ENCODE data around the gene NBEA.

Gene NBEA

DNA sequence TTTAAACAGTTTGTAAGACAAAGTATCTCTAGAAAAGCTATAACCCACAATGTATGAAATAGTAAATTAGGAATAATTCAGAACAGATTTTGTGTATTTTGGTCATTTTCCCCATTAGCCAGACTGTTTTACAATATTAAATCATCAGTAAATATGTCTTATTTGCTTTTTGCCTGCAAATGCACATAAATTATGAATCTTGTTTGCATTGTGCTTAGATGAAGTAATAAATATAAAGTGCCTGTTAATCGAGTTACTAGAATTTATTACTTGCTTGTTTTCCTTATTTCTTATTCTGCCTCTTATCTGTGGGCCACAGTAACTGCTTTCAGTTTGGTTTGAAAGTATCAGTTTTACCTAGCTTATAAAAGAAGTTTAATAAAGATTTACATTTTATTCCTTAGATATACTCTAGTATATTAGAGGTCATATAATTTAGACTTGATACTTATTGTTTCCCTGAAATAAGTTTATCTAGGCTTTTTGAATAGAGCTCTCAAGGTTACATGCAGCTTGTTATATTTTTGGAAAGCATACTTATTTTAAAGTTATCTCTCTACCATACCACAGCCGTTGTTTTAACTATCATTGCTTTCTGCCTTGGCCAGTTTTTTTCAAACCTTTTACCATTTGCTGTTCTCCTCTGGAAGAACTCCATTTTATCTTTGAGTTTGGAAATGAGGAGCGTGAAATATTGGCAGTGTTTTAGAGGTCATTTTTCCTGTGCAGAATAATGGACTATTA, 238.0 kb downstream of the NBEA start:
- DNase-seq: no peak

DNA sequence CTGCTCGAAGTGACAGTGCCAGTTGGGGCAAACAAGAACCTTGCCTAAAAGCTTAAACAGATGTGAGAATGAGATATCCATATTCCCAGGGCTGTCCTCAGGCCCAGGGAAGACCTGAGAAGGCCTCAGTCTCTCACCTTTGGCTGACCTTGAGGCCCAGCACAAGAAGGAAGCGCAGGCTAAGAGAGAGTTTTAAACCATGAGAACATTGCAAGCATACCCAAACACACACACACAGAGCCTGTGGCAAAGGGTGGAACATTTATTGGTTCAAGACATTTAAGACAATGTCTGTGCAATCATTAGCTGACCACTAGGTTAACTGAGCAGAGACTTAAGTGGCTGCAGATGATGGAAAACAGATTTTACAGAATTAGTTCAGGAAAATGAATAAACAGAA, 248.2 kb downstream of the NBEA start:
- no peak for DNase-seq

DNA sequence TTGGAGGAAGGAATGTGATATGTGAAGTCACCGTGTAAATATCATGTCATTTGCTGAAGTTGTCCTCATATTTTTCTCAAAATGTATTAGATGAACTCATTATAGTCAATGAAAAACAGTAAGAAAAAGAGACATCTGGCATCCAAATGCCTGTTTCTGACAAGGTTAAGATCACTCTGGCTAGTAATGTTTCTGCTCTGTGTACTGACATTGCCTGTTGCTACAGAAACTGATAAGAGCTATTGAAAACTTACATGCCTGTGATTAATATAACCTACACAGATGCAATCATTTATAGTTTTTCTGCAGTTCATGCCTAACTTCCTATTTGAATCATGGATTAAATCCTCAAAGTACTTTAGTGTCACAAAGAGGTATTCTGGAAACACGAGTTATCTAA, 249.8 kb downstream of the NBEA start:
- DNase-seq: no peak

DNA sequence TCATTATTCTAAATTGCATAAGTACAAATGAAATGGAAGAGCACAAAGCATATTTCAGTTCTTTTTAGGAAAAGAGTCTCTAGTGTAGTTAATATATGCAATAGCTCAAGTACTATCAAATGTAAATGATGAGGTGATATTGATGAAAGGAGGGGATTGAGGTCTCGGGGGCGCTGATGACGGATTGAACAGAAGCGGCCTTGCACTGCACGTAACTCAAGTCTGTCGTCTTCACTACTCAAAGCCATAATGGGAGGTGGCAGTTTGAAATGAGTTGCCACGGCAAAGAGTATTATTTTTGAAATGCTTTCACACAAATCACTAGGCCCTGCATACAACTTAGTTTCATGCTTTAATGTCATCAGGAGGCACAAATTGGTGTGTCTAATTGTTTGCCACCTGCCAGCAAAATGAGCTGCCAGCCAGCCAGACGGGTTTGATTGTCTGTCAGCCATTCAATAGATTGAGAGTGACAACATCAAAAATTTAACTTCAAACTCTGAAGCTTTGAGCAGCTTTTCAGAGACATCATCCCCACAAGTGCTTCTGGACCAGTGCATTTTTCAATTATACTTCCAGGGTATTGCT, 256.6 kb downstream of the NBEA start:
- DNase-seq: no peak

DNA sequence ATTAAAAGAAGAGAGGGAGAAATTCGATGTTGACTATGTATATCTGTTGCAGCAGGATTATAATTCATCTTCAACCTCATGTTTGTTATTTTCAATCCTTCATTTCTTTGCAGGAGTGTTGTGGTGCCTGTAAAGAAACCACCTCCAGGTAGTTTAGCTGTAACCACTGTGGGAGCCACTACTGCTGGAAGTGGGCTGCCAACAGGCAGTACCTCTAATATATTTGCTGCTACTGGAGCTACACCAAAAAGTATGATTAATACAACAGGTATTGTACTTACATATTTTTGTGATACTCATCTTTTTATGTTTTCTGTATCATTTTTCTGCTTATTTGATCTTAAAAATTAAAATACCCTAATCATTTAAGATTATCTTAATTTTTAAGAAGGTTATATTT, 266.5 kb downstream of the NBEA start:
- no peak for DNase-seq

DNA sequence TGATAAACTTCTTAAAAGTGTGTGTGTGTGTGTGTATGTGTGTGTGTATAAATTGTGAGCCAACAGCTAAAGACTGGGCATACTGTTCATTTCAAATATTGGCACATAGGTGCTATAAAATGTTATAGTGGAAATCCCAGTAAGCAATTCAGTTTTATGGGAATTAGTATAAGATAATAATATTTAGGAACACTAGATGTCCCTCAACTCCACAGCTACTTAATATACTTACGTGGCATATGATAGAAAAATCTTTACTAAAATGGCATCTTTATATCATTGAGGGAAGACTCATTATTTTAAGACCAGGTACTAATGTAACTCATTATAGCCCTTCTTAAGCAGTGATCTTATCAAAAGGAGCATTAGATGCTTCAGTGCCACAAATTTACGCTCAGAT, 268.2 kb downstream of the NBEA start:
- peak; percentile 42 for DNase-seq

DNA sequence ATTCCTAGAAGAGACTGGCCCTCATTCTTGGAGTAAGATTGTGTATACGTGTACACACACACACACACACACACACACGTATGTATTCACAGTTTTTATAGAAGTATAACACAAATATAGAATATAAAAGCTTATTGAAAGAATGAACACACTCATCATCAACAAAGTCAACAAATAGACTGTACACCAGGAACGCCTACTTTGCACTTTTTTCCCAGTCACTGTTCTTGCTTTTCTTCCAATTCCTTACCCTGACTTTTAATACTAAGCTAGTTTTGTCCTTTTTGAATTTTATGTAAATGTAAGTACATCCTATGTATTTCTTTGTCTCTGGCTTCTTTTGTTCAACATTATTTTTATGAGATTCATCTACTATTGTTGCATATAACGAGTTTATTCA, 269.9 kb downstream of the NBEA start:
- DNase-seq: no peak

DNA sequence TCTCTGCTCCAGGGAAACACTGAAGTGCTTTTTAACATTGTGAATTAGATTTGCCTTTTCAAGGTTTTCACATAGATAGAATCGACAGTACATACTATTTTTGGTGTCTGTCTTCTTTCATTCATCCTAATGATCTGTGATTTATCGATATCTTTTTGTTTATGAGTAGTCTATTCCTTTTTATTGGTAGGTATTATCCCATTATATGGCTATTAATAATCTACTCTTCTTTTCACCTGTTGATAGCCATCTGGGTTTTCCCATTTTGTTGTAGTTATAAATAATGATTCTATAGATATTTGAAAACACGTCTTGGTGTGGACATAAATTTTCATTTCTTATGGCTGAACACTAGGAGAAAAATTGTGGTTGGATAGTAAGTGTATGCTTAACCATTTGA, 271.8 kb downstream of the NBEA start:
- DNase-seq: no peak

DNA sequence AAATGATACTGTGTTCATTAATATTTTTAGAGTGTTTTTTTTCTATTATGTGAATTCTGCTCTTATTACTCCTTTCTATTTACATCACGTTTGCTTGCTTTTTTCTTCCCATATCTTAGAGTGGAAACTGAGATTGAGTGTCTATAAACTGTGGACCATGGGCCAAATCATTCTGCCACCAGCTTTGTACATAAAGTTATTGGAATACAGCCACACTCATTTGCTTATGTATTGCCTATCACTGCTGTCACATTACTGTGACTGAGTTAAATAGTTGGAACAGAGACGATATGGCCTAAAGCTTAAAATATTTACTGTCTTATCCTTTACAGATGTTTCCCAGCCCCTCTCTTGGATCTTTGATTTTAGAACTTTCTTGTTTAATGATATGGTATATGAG, 274.1 kb downstream of the NBEA start:
- no peak for DNase-seq

DNA sequence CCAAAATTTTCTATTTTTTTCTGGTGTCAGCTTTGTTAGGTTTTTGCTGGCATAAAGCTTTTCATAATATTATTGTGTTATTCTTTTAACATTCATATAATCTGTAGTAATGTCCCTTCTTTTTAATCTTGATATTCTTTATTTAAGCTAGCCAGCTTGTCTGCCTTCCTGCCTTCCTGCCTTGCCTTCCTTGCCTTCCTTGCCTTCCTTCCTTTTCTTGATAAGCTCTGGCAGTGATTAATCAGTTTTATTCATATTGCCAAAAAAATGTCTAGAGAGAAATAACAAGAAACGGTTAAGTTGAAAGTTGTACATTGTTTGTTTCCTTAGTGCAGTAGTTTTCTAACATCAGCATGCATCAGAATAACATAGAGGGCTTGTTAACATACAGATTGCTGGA, 277.0 kb downstream of the NBEA start:
- no peak for DNase-seq

DNA sequence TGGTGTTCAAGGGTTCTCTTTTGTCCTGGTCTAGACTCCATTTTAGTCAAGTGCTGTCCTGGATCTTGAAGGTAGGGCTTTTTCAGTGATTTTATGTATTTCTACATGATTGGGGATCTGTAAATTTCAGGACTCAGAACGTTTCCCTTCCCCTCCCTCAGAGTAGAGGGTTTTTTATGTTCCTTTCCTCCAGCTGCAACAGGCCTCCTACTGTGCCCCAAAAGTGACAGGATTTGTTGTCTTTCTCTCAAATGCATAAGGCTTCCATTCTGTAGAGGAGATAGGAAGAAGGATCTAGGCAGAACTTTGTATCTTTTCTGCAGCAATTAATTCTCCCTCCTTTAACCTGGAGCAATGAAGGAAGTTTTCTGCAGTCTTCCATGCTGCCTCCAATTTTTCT, 283.1 kb downstream of the NBEA start:
- DNase-seq: no peak

DNA sequence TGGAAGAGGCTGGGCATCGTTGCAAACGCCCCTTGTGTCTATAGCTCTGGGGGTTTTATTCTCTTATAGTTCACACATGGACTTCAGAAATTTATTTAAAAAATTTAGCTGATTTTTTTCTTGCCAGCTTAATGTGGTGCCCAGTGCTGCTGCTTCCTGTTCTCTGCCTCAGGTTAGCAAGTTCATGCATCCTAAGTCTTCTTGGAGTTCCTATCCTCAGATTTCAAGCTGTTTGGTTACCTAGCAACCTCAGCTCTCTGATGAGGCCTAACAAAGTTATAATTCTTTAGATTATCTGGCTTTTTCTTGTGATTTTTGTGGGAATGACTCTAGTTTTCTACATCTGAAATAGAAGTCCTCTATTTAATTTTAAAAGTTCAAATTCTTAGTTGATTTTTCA, 283.5 kb downstream of the NBEA start:
- DNase-seq: no peak

DNA sequence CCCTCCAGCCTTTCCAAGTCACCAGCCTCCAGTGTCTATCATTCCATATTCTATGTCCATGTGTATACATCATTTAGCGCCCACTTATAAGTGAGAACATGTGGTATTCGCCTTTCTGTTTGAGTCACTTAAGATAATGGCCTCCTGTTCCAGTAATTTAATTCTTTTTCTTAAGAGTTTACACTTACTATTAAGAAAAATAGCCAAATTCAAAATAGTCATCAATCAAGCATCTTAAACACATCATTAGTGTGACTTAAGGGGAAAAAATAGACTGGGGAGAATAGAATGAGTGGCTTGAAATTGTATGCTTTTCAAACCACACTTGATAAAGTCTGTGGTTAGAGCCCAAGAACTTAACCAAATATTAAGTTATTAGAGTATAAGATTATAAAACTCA, 286.5 kb downstream of the NBEA start:
- peak; percentile 38 for DNase-seq

DNA sequence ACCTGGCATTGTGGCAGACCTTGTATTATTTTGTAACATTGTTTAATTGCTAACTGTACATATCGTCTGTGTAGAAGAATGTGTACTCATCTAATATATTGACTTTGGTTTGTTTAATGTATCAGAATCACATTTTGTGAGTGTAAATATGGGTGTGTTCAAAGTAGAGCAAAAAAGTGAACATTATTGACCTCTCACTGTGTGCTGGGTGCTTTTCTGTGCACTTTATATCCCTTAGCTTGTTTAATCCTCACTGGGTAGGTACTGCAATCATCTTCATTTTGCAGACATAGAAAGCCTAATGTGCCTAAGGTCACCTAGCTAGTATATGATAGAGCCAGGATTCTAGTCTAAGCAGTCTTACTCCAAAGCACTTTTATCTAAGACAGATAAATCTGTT, 289.4 kb downstream of the NBEA start:
- no peak for DNase-seq

DNA sequence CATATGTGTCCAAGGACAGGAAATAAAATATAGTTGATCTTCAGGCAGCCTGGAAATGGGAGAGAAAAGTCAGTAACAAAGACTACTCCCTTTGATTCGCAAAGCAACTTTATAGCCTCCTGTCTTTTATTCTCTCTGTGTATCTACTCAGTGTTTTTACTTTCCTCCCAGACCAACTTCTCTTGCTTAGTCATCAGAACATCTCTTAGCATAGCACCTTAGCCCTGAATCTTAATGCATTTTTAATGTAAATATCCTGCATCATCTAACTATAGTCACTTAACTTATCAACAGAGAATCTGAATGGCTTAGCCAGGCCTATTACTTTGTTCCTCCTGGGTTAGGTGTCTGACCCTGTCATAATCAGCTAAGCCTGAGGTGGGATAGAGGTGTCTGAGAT, 296.2 kb downstream of the NBEA start:
- DNase-seq: no peak

DNA sequence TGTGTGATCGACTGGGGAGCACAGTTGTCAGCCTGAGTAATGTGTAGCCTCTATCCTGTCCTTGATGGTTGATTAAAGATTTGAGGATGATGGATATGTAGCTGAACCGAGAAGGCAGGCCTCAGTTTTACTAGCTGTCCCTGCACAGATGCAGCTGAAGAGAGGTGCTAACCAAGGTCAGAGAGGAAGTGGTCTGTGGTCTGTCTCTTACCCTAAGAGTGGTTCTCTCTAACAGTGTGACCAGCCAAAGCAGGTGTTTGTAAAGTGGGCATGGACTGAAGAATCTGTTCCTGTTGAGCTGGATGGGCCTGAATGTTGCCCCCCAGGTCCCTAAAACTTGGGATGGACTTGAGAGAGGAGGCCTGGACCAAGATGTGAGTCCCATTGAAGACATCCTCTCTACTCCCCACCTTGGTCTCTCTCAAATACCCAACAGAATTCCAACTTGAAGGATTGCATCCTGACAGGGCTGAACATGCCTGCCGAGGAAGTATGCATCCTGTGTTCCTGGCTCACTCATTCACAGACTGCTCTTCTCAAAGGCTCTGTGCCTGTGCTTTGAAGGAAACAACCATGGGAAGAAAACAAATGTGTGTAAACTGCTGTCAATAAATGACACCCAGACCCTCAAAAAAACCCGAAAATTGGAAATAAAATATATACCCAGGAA, 310.6 kb downstream of the NBEA start:
- DNase-seq: no peak

DNA sequence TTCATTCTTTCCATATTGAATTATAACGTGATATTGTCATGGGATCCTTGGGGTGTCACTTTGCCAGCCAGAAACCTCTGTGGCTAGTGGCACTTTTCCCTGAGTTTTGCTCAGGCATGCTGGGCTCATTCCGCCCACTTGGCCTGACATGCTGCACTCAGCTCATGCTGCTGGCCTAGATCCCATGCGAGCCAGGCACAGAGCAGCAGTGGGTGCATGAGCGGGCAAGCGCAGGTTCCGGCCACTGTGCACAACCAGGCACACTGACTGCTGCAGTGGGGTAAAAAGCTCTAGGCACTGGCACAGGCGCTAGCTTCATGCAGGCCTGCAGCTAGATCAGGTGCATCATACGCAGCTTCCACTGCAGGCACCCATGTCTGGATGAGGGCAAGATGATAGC, 313.2 kb downstream of the NBEA start:
- no peak for DNase-seq

DNA sequence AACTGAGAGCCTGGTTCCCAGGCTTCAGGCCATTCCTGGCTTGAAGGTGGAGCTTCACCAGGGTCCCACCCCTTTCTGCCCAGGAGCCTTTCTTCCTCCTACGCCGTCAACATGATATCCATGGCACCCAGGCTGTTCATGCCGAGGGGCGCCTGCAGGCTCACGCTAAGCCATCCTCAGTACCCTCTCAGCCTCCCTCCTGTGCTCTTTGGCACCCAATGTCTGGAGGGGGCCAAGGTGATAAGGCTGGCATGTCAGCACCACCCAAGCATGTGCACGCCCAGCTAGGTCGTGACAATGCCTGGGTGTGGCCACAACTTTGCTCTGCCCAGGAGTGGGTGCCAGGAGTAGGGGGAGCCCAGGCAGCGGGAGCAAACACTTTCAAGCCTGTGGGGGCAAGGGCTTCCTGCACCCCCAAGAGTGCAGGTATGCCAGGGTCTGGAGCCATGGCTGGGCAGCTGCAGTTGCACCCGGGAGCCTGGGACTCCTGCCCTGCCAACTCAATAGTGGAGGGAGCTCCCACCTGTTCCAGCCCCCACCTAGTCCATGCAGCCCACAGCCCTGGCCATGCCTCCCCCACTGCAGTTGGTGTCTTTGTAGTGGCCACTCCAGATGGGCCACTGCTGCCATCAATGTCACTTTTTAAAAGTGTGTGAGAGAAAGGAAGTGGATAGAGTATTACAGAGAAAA, 314.5 kb downstream of the NBEA start:
- DNase-seq: no peak

DNA sequence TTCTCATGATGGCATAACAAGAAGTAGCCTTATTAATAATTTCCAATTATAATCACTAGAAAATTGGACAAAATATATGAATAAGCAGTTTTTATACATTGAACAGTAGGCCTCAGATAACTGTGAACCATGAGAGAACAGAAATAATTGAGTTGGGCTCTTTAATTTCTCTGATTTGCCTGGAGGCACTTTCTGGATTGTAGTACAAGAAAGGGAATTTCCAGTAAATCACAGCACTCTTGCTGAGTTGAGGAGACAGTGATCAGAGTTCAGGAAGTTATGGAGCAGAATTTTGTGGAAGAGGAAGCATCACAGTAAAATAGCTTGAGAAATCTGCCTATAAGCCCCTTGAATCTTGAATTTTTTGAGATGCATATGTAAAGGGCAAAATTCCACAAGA, 318.2 kb downstream of the NBEA start:
- DNase-seq: no peak

DNA sequence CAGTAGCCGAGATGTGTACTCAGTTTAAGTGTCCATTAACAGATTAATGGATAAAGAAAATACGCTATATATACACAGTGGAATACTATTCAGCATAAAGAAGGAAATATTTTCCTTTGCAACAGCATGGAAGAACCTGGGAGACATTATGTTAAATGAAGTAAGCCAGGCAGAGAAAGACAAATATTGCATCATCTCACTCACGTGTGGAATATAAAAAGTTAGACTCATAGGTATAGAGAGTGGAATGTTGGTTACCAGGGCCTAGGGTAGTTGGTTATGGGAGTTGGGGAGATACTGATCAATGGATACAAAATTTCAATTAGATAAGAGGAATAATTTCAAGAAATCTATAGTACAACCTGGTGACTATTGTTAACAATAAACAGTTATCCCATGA, 324.3 kb downstream of the NBEA start:
- DNase-seq: no peak

DNA sequence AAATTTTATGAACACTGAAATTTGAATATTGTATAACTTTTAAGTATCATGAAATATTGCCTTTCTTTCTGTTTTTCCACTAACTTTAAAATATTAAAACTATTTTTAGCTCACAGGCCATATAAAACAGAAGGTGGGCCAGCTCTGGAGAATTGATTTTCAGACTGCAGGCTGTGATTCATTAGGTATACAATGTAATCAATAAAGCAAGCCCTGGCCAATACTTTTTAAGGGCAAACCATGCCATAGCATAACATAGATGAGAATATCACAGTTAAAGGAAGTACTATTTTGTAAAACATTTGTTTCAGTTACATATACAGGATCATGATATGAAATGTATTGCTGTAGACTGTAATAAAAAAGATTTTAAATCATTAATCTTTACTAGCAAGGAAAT, 336.8 kb downstream of the NBEA start:
- no peak for DNase-seq

DNA sequence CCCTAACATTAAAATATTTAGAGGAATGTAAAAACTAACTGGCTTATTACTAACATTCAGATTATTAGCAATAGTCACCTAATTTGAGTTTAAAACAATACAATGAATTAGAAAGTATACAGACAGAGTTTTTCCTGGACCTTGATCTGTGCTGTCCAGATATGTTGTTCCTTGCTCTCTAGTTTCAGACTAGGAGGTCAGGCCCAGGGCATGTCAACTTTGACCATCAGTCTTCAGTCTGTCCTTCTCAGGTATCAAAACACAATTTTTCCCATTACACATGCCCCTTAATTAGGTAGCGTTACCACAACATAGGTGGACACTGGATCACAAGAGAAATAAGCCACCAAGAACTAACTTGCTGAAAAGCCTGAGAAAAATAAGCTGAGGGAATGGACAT, 337.4 kb downstream of the NBEA start:
- DNase-seq: no peak

DNA sequence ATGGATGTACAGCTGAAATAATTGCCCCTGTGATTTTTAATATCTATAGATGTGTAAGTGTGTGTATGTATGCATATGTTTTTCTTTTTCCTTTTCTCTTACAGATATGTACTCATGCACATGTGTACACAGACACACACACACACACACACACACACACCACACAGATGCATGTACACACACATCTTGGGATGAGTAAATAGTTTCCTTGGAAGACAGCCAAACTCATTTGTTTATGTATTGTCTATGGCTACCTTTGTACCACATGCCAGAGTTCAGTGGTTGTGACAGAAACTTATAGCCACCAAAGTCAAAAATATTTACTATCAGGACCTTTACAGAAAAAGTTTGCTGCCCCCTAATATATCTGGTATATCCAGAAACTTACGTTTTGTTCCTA, 341.8 kb downstream of the NBEA start:
- DNase-seq: no peak

DNA sequence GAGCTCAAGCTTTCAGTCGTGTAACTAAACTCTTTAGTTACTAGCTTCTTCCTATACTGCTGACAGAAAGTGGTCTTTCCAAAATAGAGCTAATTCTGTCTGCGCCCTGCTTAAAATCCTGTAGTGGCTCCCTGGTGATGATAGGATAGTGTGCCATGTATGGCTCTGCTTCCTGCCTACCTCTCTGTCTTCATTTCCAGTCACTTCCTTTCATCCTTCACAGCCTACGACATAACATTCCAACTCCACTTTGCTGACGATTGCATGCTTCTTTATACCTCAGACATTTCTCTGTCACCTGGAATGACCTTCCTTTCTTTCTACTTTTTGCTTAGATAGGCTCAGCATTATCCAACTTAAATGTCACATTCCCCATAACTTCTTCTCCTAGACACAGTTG, 343.6 kb downstream of the NBEA start:
- DNase-seq: no peak
